HG03103 (cell line): ENCODE results near the gene SPOP.

ENCODE experiments used
- ATAC-seq: cut with Tn5 transposase; IDR thresholded peaks from one replicate; pipeline ENCODE4 v1.9.1; 2021; ENCODE audit warnings: low read depth; ENCODE audit not compliant: unreplicated experiment

Gene SPOP

GRCh38 chr17:49588726-49589576 is 88.9 kb downstream of the SPOP start:
- no peak for ATAC-seq

- ATAC-seq, result no peak
These were observed 89.6 kb downstream of the SPOP start for GRCh38 chr17:49588312-49588711.

GRCh38 chr17:49587366-49588073 is 90.4 kb downstream of the SPOP start:
- ATAC-seq, result no peak

GRCh38 chr17:49585422-49586027 is 92.4 kb downstream of the SPOP start:
- no peak for ATAC-seq

- ATAC-seq, result no peak
These were observed 94.0 kb downstream of the SPOP start for GRCh38 chr17:49583889-49584288.

- no peak for ATAC-seq
These were observed 94.7 kb downstream of the SPOP start for GRCh38 chr17:49583226-49583625.

GRCh38 chr17:49582789-49583188 is 95.1 kb downstream of the SPOP start:
- no peak for ATAC-seq

- no peak for ATAC-seq
These were observed 95.7 kb downstream of the SPOP start for GRCh38 chr17:49582055-49582722.

- no peak for ATAC-seq
These were observed 96.3 kb downstream of the SPOP start for GRCh38 chr17:49581648-49581998.

- no peak for ATAC-seq
These were observed 96.8 kb downstream of the SPOP start for GRCh38 chr17:49580981-49581647.

- no peak for ATAC-seq
These were observed 97.7 kb downstream of the SPOP start for GRCh38 chr17:49580055-49580721.

GRCh38 chr17:49579522-49579921 is 98.4 kb downstream of the SPOP start:
- no peak for ATAC-seq

- ATAC-seq, result no peak
These were observed 98.9 kb downstream of the SPOP start for GRCh38 chr17:49578952-49579500.

- no peak for ATAC-seq
These were observed 99.5 kb downstream of the SPOP start for GRCh38 chr17:49578414-49578813.

GRCh38 chr17:49577963-49578362 is 99.9 kb downstream of the SPOP start:
- ATAC-seq, result no peak

- no peak for ATAC-seq
These were observed 100.3 kb downstream of the SPOP start for GRCh38 chr17:49577650-49577934.

GRCh38 chr17:49576917-49577649 is 100.8 kb downstream of the SPOP start:
- ATAC-seq, result no peak

- ATAC-seq, result no peak
These were observed 101.6 kb downstream of the SPOP start for GRCh38 chr17:49576088-49576916.
